Putamen (tissue), 1 donor: ENCODE results near the gene GABBR2.

Experiments
- DNase-seq: peaks from one replicate; pipeline ENCODE4 v3.0.0-alpha.2; 2016; ENCODE audit warnings: low spot score

The GABBR2 gene

DNA sequence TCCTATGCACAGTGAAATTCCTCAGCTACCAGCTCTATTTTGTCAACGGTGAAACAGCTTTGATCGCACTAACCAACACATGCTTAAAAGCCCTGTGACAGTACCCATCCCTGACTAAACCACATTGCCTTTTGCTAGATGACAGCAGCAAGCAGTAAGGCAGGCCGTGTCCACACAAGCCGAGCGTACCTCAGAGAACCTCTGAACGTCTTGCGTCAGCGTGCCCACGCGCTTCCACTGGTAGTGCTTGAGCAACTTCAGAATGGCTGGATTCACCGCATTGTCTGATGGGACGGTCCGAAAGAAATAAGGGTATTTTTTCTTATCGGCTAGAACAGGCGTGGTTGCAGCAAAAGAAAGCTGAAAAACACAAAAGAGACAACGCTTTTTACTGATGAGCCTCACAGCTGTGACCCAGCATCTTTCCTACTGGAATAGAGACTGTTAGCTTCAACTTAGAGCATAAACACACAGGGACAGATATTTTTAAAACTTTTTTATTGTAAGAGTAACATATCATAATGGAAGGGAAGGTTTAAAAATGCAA, 167.0 kb downstream of the GABBR2 start:
- DNase-seq: no peak

GRCh38 chr9:98540476-98540875, 168.3 kb downstream of the GABBR2 start:
- DNase-seq: no peak

DNA sequence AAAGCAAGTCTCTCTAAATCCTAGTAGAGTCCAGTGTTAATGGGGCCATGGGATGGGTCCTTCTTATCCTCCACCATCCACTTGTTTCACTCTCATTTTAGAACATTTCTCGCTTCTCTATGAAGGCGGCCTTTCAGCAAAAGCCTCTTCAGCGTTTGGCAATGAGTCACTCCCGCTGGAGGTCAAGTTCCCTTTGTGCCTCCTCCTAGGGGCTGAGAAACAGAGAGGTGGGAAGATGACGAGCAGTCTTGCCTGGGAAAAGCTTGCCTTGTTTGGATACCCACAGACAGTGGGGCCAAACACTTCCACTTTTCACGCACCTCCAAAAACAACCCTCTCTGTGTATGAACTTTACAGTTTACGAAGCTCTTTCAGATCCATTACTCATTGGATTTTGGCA, 168.8 kb downstream of the GABBR2 start:
- DNase-seq: no peak

- DNase-seq: no peak
Observed at GRCh38 chr9:98538626-98539031, 170.1 kb downstream of the GABBR2 start.

DNA sequence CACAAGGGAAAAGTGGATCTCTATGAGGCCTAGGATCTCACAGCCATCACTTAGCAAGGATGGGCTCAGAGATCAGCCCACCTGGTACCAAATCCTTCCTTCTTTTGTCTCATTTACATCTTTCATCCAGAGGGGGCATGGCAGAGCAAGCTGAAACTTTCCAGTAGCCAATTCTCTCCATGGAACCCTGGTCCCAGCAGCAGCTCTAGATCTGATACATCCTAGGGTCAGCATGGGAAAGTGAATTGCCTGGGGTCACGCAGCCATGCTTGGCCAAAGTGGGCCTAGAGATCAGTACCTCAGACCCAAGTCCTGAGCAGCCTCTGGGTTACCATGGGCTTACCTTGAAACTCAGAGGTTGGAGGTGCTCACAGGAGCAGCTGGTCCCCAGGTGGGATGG, 170.5 kb downstream of the GABBR2 start:
- no peak for DNase-seq

DNA sequence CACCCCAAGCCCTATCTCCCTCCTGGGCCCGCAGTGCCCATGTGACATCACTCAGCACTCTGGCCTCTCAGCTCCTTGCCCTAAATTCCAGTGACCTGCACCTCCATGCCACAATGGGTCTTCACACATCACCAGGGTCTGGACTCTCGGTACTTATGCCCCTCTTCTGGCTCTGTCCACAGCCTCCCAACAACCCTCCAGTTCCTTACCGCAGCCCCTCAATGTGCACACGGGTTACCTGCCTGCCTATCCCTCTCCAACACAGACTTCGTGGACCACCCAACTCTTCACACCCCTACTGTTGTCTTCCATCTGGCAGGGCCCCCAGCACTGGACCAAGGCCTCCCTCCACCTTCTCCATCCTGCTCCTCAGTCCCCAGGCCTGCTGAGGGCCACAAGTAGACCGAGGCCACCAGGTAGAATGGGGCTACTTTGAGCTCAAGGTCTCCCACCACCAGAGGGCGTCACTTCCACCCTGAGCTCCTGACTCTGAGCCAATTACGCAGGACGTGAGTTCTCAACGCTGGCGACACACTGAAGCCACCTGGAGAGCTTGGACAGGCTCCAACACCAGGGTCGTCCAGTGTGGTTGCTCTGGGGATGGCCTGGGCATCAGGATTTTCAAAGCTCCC, 172.1 kb downstream of the GABBR2 start:
- DNase-seq: no peak

DNA sequence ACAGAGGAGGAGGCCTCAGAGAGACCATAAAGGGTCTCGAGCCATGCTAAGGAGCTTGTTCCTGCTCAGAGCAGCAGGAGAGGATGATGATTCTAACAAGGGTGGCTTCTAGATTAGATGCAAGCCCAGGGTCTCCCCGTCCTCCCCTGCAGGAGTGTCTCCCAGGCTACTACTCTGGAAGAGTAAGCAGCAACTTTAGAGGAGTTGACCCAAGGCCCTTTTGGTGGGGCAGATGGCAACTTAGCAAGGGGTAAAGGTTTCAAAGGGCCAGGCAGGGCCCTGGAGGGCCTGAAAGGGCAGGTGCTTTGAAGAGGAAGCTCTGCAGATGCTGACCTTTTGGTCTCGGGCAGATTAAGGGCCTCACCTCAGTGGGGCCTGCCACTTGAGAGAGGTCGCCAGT, 174.9 kb downstream of the GABBR2 start:
- DNase-seq: no peak

DNA sequence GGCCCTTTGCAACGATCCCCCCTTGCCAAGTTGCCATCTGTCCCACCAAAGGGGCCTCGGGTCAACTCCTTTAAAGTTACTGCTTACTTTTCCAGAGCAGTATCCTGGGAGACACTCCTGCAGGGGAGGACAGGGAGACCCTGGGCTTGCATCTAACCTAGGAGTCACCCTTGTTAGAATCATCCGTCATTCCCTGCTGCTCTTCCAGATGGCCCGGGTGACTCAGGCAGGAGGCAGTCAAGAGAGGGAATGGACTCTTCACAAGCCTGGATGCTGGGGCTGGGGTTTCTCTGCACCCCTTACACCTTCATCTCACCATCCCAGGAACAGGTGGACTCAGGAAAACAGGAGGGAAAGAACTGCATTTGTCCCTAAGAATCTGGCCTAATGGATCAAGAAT, 175.6 kb downstream of the GABBR2 start:
- no peak for DNase-seq

DNA sequence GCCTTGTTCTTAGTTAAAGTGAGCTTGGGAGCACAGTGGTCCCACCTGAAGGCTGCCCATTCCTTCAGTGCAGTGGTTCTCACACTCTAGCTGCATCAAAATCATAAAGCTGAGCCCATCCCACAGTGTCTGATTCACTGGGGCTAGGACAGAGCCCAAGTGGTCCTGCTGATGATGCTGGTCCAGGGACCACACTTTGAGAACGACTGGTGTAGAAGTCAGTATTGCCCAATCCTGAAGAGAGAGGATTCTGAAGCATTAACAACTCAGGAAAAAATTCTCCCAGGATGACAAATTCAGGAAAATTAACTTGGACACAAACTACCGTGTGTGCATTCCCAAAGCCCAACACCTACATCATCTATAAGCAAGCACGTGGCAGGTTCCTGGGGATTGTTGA, 176.2 kb downstream of the GABBR2 start:
- DNase-seq: no peak

DNA sequence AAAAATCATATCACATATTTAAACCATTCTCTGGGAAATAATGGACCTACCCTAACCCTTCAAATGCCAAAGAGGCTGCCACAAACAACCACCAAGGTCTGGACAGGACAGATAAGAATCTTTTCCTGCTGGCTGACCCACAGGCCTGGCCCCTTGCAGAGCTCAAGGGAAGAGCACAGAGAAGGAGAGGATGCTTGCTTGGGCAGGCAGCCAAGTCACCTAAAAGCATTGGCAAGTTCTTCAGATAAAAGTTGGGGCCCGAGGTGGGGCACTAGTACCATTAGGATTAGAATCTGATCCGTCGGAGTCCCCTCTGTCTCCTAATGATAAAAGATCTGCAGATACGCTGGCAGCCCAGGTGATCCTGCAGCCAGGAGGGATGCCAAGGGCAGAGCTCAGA, 176.6 kb downstream of the GABBR2 start:
- DNase-seq: no peak

GRCh38 chr9:98530806-98531386, 177.8 kb downstream of the GABBR2 start:
- no peak for DNase-seq

DNA sequence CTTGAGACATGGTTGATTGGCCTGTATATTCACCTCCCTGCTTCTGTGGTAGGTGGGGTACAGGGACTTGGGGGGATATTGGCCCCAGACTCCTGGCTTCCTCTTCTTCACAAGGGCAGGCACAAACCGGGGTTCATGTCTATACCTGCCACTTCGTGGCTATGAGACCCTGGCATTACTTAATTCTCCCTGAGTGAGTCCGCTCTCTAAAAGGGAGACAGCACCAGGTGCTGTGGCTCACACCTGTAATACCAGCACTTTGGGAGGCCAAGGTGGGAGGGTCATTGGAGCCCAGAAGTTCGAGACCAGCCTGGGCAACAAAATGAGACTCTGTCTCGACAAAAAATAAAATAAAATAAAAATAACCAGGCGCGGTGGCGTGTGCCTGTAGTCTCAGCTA, 178.5 kb downstream of the GABBR2 start:
- DNase-seq: no peak

- no peak for DNase-seq
Observed at GRCh38 chr9:98529841-98530240, 178.9 kb downstream of the GABBR2 start.

- no peak for DNase-seq
Observed at GRCh38 chr9:98523231-98523901, 185.4 kb downstream of the GABBR2 start.

- no peak for DNase-seq
Observed at GRCh38 chr9:98522487-98522886, 186.2 kb downstream of the GABBR2 start.

- no peak for DNase-seq
Observed at GRCh38 chr9:98521141-98521540, 187.6 kb downstream of the GABBR2 start.

DNA sequence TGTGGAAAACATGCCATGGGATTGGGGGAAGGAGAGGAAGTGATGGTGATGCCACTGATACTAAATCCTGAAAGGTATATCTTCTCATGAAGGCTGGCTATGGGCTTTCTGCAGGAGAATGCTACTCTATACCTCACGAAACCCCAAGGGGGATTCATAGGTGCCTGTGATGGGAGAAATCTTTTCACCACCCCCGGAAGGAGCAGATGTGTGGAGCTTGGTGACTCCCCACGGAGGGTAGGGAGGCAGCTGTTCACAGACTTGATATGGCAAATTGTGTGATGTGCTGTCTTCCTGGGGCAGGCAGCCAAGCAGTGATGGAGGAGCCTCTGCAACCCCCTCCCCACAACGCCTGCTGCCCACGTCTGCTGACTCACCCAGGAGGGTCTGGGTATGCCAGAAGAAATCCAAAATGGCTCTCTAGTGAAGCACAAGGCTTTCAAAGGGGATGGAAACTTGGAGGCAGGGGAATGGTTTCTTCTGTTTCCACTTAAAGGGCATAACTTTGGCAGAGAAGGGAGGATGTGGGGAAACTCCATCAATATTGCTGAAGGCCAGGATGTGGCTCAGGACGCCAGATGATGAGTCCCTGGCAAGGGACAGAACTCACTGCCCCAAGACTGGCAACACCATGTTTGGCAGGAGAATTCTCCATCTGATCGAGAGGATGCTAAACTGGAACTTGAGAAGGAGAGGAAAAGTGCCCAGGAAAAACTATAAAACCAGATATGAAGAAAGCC, 188.3 kb downstream of the GABBR2 start:
- no peak for DNase-seq

GRCh38 chr9:98519641-98520040, 189.1 kb downstream of the GABBR2 start:
- DNase-seq: no peak

GRCh38 chr9:98518556-98518955, 190.2 kb downstream of the GABBR2 start:
- DNase-seq: no peak

GRCh38 chr9:98517761-98518160, 191.0 kb downstream of the GABBR2 start:
- no peak for DNase-seq

GRCh38 chr9:98516897-98517503, 191.7 kb downstream of the GABBR2 start:
- no peak for DNase-seq

- no peak for DNase-seq
Observed at GRCh38 chr9:98516205-98516896, 192.4 kb downstream of the GABBR2 start.
